HCT116 (cell line): ENCODE data around the gene FHIT.

Experiments
- CTCF ChIP-seq, 3 experiments: fragments of 200-600 bp in 1 of 3; sonication (generic) in 1 of 3; IDR thresholded peaks in 2 of 3; conservative IDR thresholded peaks in 1 of 3; 2 replicates each; pipeline ENCODE4 v1.5.1; 2012 to 2017; ENCODE audit warnings: low read depth in 2 of 3, low read length in 2 of 3, antibody characterized with exemption in 1 of 3, borderline replicate concordance in 1 of 3, control low read depth in 1 of 3, mild to moderate bottlenecking in 1 of 3, mixed read lengths in 1 of 3, mixed run types in 1 of 3, moderate library complexity in 1 of 3; ENCODE audit not compliant: insufficient read depth in 1 of 3
- EZH2 ChIP-seq: fragments of 200-600 bp; sonication (generic); IDR thresholded peaks from 2 replicates; pipeline ENCODE4 v1.6.1; 2017; ENCODE audit warnings: antibody characterized with exemption, mixed run types
- EZH2phosphoT487 ChIP-seq: fragments of 200-600 bp; IDR thresholded peaks from 2 replicates; pipeline ENCODE4 v1.6.1; 2018; ENCODE audit warnings: antibody characterized with exemption, borderline replicate concordance
- POLR2AphosphoS5 ChIP-seq: IDR thresholded peaks from 2 replicates; pipeline ENCODE4 v1.6.1; 2011; ENCODE audit warnings: mild to moderate bottlenecking, low read depth, low read length, moderate library complexity
- RAD21 ChIP-seq: IDR thresholded peaks from 2 replicates; pipeline ENCODE4 v1.6.1; 2012; ENCODE audit warnings: low read depth, mild to moderate bottlenecking
- SIN3A ChIP-seq: IDR thresholded peaks from 2 replicates; pipeline ENCODE4 v1.6.1; 2012; ENCODE audit warnings: low read depth
- YY1 ChIP-seq: IDR thresholded peaks from 2 replicates; pipeline ENCODE4 v1.6.1; 2011; ENCODE audit warnings: low read length, low read depth, moderate library complexity, mild to moderate bottlenecking; ENCODE audit not compliant: insufficient replicate concordance; ENCODE audit errors: extremely low read depth

- no peak for TF ChIP-seq CTCF (IDR thresholded peaks at IDR 0.05 in 2 of 3, conservative IDR thresholded peaks at IDR 0.05 in 1 of 3; ENCODE audit: borderline replicate concordance in 1 of 3, insufficient read depth in 1 of 3, low read depth in 2 of 3, low read length in 2 of 3)
- no peak for TF ChIP-seq YY1
- no peak for TF ChIP-seq EZH2
- TF ChIP-seq SIN3A: no peak
- no peak for TF ChIP-seq POLR2AphosphoS5
- TF ChIP-seq EZH2phosphoT487: no peak
- TF ChIP-seq RAD21: no peak
Measured at GRCh38 chr3:60528651-60529050, 722.6 kb downstream of the FHIT start.
